SK-N-SH (cell line): ENCODE results near the gene CNBD2. TPM values are rescaled to one million over a fixed set of nuclear protein-coding genes. Genes with fewer than 3 reads are reported as not detected.
"Not testable (repeated sequence)": the region's sequence is repeated elsewhere in the genome, so short reads cannot be mapped to it uniquely, and the experiment has no call there.

Experiments
- CTCF ChIA-PET: fragments of 300-600, 350-600 bp; formaldehyde crosslinking; extraction: SDS; loops from one replicate; lab custom pipeline; 2021; lab: Yijun Ruan, JAX
- POLR2A ChIA-PET: fragments of 350-600 bp; sonication (Branson Sonifier 250); formaldehyde crosslinking; extraction: SDS; loops from one replicate; lab custom pipeline; 2020; ENCODE audit warnings: antibody characterized with exemption, inconsistent platforms; lab: Yijun Ruan, JAX
- DNase-seq: peaks from one replicate; pipeline ENCODE4 v3.0.0; 2012
- H2AFZ ChIP-seq: fragments of 200-600 bp; sonication (generic); 2 replicates; pipeline ENCODE4 v1.8.1; 2016; ENCODE audit warnings: antibody characterized with exemption, mild to moderate bottlenecking, low read depth
- H3F3A ChIP-seq: fragments of 200-600 bp; sonication (generic); replicated peaks from 2 replicates; pipeline ENCODE3; 2016; ENCODE audit warnings: antibody characterized with exemption, mild to moderate bottlenecking; ENCODE audit not compliant: insufficient read depth
- H3K27ac ChIP-seq, 2 experiments: fragments of 200-500 bp in 1 of 2; fragments of 200-600 bp in 1 of 2; sonication (Bioruptor generic) in 1 of 2; sonication (generic), shearing (Covaris generic) in 1 of 2; 2 replicates each; pipeline versions ENCODE4 v1.5.1 to v1.6.1; 2014 to 2016; ENCODE audit warnings: low read depth in 2 of 2, inconsistent platforms in 1 of 2, low read length in 1 of 2, mild to moderate bottlenecking in 1 of 2, mixed read lengths in 1 of 2
- H3K27me3 ChIP-seq: fragments of 200-600 bp; sonication (generic), shearing (Covaris generic); 2 replicates; pipeline ENCODE4 v1.6.1; 2016; ENCODE audit warnings: mixed run types; ENCODE audit not compliant: insufficient read depth
- H3K36me3 ChIP-seq, 2 experiments: fragments of 200-500 bp in 1 of 2; fragments of 200-600 bp in 1 of 2; sonication (Bioruptor generic) in 1 of 2; sonication (generic) in 1 of 2; replicated peaks in 1 of 2; 2 replicates each; pipeline versions ENCODE3 to v1.5.1; 2014 to 2016; ENCODE audit warnings: low read length in 1 of 2, mild to moderate bottlenecking in 1 of 2; ENCODE audit not compliant: insufficient read depth in 2 of 2, control insufficient read depth in 1 of 2
- H3K4me1 ChIP-seq, 2 experiments: fragments of 200-500 bp in 1 of 2; fragments of 200-600 bp in 1 of 2; sonication (Bioruptor generic) in 1 of 2; sonication (generic), shearing (Covaris generic) in 1 of 2; 2 replicates each; pipeline versions ENCODE4 v1.5.1 to v1.6.1; 2014 to 2016; ENCODE audit warnings: low read depth in 1 of 2, low read length in 1 of 2, mixed run types in 1 of 2; ENCODE audit not compliant: insufficient read depth in 2 of 2, control insufficient read depth in 1 of 2
- H3K4me2 ChIP-seq: fragments of 200-600 bp; sonication (generic), shearing (Covaris generic); 2 replicates; pipeline ENCODE4 v1.6.1; 2017; ENCODE audit warnings: mixed run types
- H3K4me3 ChIP-seq, 2 experiments: fragments of 200-500 bp in 1 of 2; fragments of 200-600 bp in 1 of 2; sonication (Bioruptor generic) in 1 of 2; sonication (generic), shearing (Covaris generic) in 1 of 2; 2 replicates each; pipeline versions ENCODE4 v1.5.1 to v1.8.1; 2014 to 2016; ENCODE audit warnings: low read depth in 2 of 2, inconsistent platforms in 1 of 2, low read length in 1 of 2, mild to moderate bottlenecking in 1 of 2, mixed read lengths in 1 of 2, moderate library complexity in 1 of 2
- H3K79me2 ChIP-seq: fragments of 200-600 bp; sonication (generic); 2 replicates; pipeline ENCODE4 v1.8.1; 2017; ENCODE audit warnings: mild to moderate bottlenecking; ENCODE audit not compliant: insufficient read depth
- H3K9ac ChIP-seq: fragments of 200-600 bp; sonication (generic); 2 replicates; pipeline ENCODE4 v1.6.1; 2017; ENCODE audit warnings: mixed run types
- H3K9me2 ChIP-seq: fragments of 200-600 bp; sonication (generic); 2 replicates; pipeline ENCODE4 v1.6.1; 2017; ENCODE audit warnings: mixed run types
- H3K9me3 ChIP-seq: fragments of 200-600 bp; sonication (generic); 2 replicates; pipeline ENCODE4 v1.6.1; 2017; ENCODE audit warnings: mixed run types, mild to moderate bottlenecking, moderate library complexity
- H4K20me1 ChIP-seq: fragments of 200-600 bp; sonication (generic); 2 replicates; pipeline ENCODE4 v1.6.1; 2017; ENCODE audit warnings: mild to moderate bottlenecking, mixed run types; ENCODE audit not compliant: insufficient read depth
- FOXM1 ChIP-seq: IDR thresholded peaks from 2 replicates; pipeline ENCODE4 v1.4.0; 2012; ENCODE audit warnings: low read depth, mild to moderate bottlenecking
- GATA2 ChIP-seq: sonication (generic); formaldehyde crosslinking; IDR thresholded peaks from 2 replicates; pipeline ENCODE4 v1.5.0; 2020; ENCODE audit warnings: mild to moderate bottlenecking, missing genetic modification reagents
- JUND ChIP-seq: IDR thresholded peaks from 2 replicates; pipeline ENCODE4 v1.4.0; 2012
- MXI1 ChIP-seq: IDR thresholded peaks from 2 replicates; pipeline ENCODE4 v1.6.1; 2012; ENCODE audit warnings: mild to moderate bottlenecking, low read depth, low read length, improper control_type of control experiment
- NFIC ChIP-seq: IDR thresholded peaks from 2 replicates; pipeline ENCODE4 v1.4.0; 2012; ENCODE audit warnings: borderline replicate concordance
- PBX3 ChIP-seq: IDR thresholded peaks from 2 replicates; pipeline ENCODE4; 2012
- REST ChIP-seq: IDR thresholded peaks from 2 replicates; pipeline ENCODE4 v1.6.1; 2012; ENCODE audit warnings: mild to moderate bottlenecking, low read depth, low read length, moderate library complexity
- SMC3 ChIP-seq: IDR thresholded peaks from 2 replicates; pipeline ENCODE4 v1.6.1; 2012; ENCODE audit warnings: low read depth, low read length, improper control_type of control experiment
- TCF12 ChIP-seq: IDR thresholded peaks from 2 replicates; pipeline ENCODE4 v1.4.0; 2012
- USF2 ChIP-seq: fragments of 150-350 bp; IDR thresholded peaks from 2 replicates; pipeline ENCODE4 v1.6.1; 2017; ENCODE audit warnings: antibody characterized with exemption, low read length, low read depth, borderline replicate concordance
- WGBS: methylation state at CpG from one replicate; pipeline ENCODE4 v1.1.6; 2017; ENCODE audit warnings: low lambda C conversion rate; 5-methylcytosine and 5-hydroxymethylcytosine counted together
- polyA plus RNA-seq, 3 experiments: library from polyadenylated mRNA; depleted of rRNA; stranded (reverse); fragments of >200 nt; gene quantifications; 2 replicates each; pipeline ENCODE4 v1.2.3, GENCODE V29; 2012

CNBD2 gene
- polyA plus RNA-seq, 1 of the 3 experiments (the other 2 are of a cell fraction) = 5.6 TPM

GRCh38 chr20:36074983-36075382 is 106.6 kb downstream of the CNBD2 start:
- Histone ChIP-seq H3K27ac (no peak overlapping the region), H3K27me3 (peaks cover 5% of the 10 kb centered on the region), H3K4me1 (no peaks in the 10 kb centered on the region; a peak in 1 of 4 replicates), H3K9me2 (no peaks in the 10 kb centered on the region), H3K9ac (no peak overlapping the region), H4K20me1 (no peaks in the 10 kb centered on the region), H3K4me2 (no peak overlapping the region), H3K36me3 (no peaks in the 10 kb centered on the region), H3F3A (no peaks in the 10 kb centered on the region), H3K4me3 (no peak overlapping the region), H3K79me2 (no peaks in the 10 kb centered on the region), H3K9me3 (no peaks in the 10 kb centered on the region), H2AFZ (no peak overlapping the region)
- TF ChIP-seq MXI1 (no peak), PBX3 (no peak), REST (no peak), GATA2 (CRISPR knock-in tag) (no peak), NFIC (no peak), USF2 (no peak), TCF12 (no peak), JUND (no peak), SMC3 (no peak), FOXM1 (no peak)
- DNase-seq = no peak
- CTCF ChIA-PET = interaction anchor here (1.4 to 2.6 kb wide), 2 partner anchors 17 to 80 kb away, joined by 3 to 7 read pairs; no protein-coding TSS in a partner anchor
- WGBS = 28% methylated on average over 2 of the region's 2 CpGs
- POLR2A ChIA-PET = interaction anchor here (1.7 kb wide), 1 partner anchor 10 kb away, joined by 6 read pairs; no protein-coding TSS in a partner anchor

- H4K20me1 ChIP-seq, H3K27me3 ChIP-seq, H3K9me3 ChIP-seq, CTCF ChIA-PET, H3K4me3 ChIP-seq, POLR2A ChIA-PET, H3K4me1 ChIP-seq, H3F3A ChIP-seq, H3K79me2 ChIP-seq, H3K36me3 ChIP-seq, DNase-seq, H3K27ac ChIP-seq, H2AFZ ChIP-seq, H3K9me2 ChIP-seq, H3K9ac ChIP-seq, H3K4me2 ChIP-seq: not testable (repeated sequence)
- 45% methylated on average over 5 of the region's 5 CpGs for WGBS
These were observed 109.4 kb downstream of the CNBD2 start for GRCh38 chr20:36077762-36078161.
